Suprapubic skin (tissue), 3 donors: ENCODE results near the gene UBAC1.

Experiments
- EP300 ChIP-seq: sonication (generic); formaldehyde crosslinking; IDR thresholded peaks from one replicate; pipeline ENCODE4 v1.6.1; 2017; ENCODE audit warnings: antibody characterized with exemption
- POLR2A ChIP-seq, 2 donors: fragments of 450-650 bp; IDR thresholded peaks; one replicate each; pipeline ENCODE4 v1.6.1; 2017; ENCODE audit warnings: antibody characterized with exemption in 2 of 2, mild to moderate bottlenecking in 2 of 2, moderate library complexity in 2 of 2
- TF ChIP-seq, protein P1 (sequence below), 2 donors: fragments of 200-600 bp in 1 of 2; fragments of 450-650 bp in 1 of 2; sonication (generic) in 1 of 2; IDR thresholded peaks; one replicate each; pipeline ENCODE4 v1.5.1; 2016 to 2019; ENCODE audit warnings: antibody characterized with exemption in 2 of 2, mild to moderate bottlenecking in 1 of 2, moderate library complexity in 1 of 2

GRCh38 chr9:135924628-135925338 lies 36.4 kb downstream of the UBAC1 start:
- TF ChIP-seq, protein P1, sequence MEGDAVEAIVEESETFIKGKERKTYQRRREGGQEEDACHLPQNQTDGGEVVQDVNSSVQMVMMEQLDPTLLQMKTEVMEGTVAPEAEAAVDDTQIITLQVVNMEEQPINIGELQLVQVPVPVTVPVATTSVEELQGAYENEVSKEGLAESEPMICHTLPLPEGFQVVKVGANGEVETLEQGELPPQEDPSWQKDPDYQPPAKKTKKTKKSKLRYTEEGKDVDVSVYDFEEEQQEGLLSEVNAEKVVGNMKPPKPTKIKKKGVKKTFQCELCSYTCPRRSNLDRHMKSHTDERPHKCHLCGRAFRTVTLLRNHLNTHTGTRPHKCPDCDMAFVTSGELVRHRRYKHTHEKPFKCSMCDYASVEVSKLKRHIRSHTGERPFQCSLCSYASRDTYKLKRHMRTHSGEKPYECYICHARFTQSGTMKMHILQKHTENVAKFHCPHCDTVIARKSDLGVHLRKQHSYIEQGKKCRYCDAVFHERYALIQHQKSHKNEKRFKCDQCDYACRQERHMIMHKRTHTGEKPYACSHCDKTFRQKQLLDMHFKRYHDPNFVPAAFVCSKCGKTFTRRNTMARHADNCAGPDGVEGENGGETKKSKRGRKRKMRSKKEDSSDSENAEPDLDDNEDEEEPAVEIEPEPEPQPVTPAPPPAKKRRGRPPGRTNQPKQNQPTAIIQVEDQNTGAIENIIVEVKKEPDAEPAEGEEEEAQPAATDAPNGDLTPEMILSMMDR (IDR thresholded peaks at IDR 0.05), result no peak
- TF ChIP-seq POLR2A (IDR thresholded peaks at IDR 0.05), result no peak
- TF ChIP-seq EP300, result no peak
